ENCODE results near the gene KIF19. TPM values are rescaled to one million over a fixed set of nuclear protein-coding genes. Genes with fewer than 3 reads are reported as not detected.

The KIF19 gene
- total and polyA plus RNA-seq, 2 of the 4 experiments (the other 2 are of a cell fraction): not detected

DNA sequence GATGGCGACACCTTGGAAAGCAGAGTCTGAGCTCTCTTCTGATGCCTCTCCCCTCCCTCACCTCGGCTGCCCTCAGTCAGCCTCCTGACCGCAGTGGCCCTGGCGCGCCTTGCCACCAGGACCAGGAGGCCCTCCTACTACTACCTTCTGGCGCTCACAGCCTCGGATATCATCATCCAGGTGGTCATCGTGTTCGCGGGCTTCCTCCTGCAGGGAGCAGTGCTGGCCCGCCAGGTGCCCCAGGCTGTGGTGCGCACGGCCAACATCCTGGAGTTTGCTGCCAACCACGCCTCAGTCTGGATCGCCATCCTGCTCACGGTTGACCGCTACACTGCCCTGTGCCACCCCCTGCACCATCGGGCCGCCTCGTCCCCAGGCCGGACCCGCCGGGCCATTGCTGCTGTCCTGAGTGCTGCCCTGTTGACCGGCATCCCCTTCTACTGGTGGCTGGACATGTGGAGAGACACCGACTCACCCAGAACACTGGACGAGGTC, 45.7 kb downstream of the KIF19 start:
- no peak overlapping the region for H3K18ac ChIP-seq (ENCODE audit: low read depth, low read length)
- H2BK15ac ChIP-seq (ENCODE audit: low read depth, low read length): no peak overlapping the region
- DNase-seq (no peak), ATAC-seq (ENCODE audit: low read depth) (no peak)
- no peak overlapping the region for H3K56ac ChIP-seq (ENCODE audit: extremely low read depth, insufficient read depth, low read length)
- in situ Hi-C loops (cut with MboI; ENCODE audit: low sequenced_read_pairs): no loop called here
- H3K27ac ChIP-seq (ENCODE audit: insufficient read depth, low read length): no peak overlapping the region
- no peak overlapping the region for H3K4ac ChIP-seq (ENCODE audit: low read depth, low read length)
- H3K79me1 ChIP-seq (ENCODE audit: low read depth in 1 of 2, low read length in 2 of 2): no peaks in the 10 kb centered on the region
- intact Hi-C loops (cut with micrococcal nuclease): loop anchor here (10.0 kb wide), 1 partner anchor 493 kb away; no protein-coding TSS in a partner anchor
- no peak overlapping the region for H2AFZ ChIP-seq (replicated peaks; ENCODE audit: low read length, poor library complexity)
- no peak overlapping the region for H4K8ac ChIP-seq (ENCODE audit: low read depth in 2 of 2, low read length in 2 of 2)
- no peak overlapping the region for H2BK5ac ChIP-seq (ENCODE audit: low read depth, low read length, poor library complexity, severe bottlenecking)
- TF ChIP-seq CTCF (conservative IDR thresholded peaks at IDR 0.05; ENCODE audit: low read depth, low read length): no peak
- no peaks in the 10 kb centered on the region for H3K36me3 ChIP-seq (ENCODE audit: control insufficient read depth, insufficient read depth, low read length)
- no peak overlapping the region for H4K5ac ChIP-seq (ENCODE audit: low read depth, low read length)
- no peaks in the 10 kb centered on the region for H3K27me3 ChIP-seq (ENCODE audit: control insufficient read depth, insufficient read depth, low read length)
- no peaks in the 10 kb centered on the region for H3K9me3 ChIP-seq (ENCODE audit: control insufficient read depth, insufficient read depth, low read length)
- no peaks in the 10 kb centered on the region for H4K20me1 ChIP-seq (ENCODE audit: insufficient read depth, low read length)
- no peaks in the 10 kb centered on the region for H3K9me1 ChIP-seq (ENCODE audit: insufficient read depth, low read length)
- no peak overlapping the region for H3K23ac ChIP-seq (ENCODE audit: low read depth, low read length)
- H3K9ac ChIP-seq (ENCODE audit: low read depth, low read length): no peak overlapping the region
- H4K91ac ChIP-seq (ENCODE audit: insufficient read depth, low read depth, low read length): no peak overlapping the region
- H2BK20ac ChIP-seq (ENCODE audit: low read depth, low read length): no peak overlapping the region
- CTCF ChIA-PET: no interaction called here
- no peak overlapping the region for H3K4me3 ChIP-seq (ENCODE audit: insufficient read depth, low read depth, low read length)
- no peak overlapping the region for H3K4me2 ChIP-seq (ENCODE audit: low read depth, low read length)
- BruUV-seq (replicated peaks): no TSS peak
- no peak overlapping the region for H2AK9ac ChIP-seq (replicated peaks; ENCODE audit: low read depth, low read length, poor library complexity)
- WGBS, 2 experiments (ENCODE audit: extremely low coverage in 2 of 2, insufficient read length in 1 of 2): 85% methylated on average over 12 of the region's 26 CpGs; no CpG with 5 or more reads in 1 of the 2 experiments
- no peak overlapping the region for H3K14ac ChIP-seq (replicated peaks; ENCODE audit: low read depth, low read length)
- no peaks in the 10 kb centered on the region for H3K4me1 ChIP-seq (ENCODE audit: control insufficient read depth, insufficient read depth, low read length)
- POLR2A ChIA-PET (ENCODE audit: unreplicated experiment): no interaction called here
- dilution Hi-C loops (cut with HindIII; ENCODE audit: low sequenced_read_pairs, unreplicated experiment): no loop called here
- H2BK120ac ChIP-seq (ENCODE audit: low read depth, low read length): no peak overlapping the region
- H2AK5ac ChIP-seq (ENCODE audit: low read depth, low read length): no peak overlapping the region
